HFF-Myc (cell line): ENCODE measurements around the gene FYCO1.

Experiments used
- DNase-seq: peaks from one replicate; pipeline ENCODE4 v3.0.0-alpha.2; 2011; ENCODE audit warnings: low read depth; ENCODE audit errors: extremely low read depth
- H3K4me3 ChIP-seq: replicated peaks from 2 replicates; pipeline ENCODE4 v1.5.1; 2011; ENCODE audit warnings: low read depth, mild to moderate bottlenecking, control low read depth, low read length
- CTCF ChIP-seq: IDR thresholded peaks from 2 replicates; pipeline ENCODE4 v1.5.1; 2012; ENCODE audit warnings: mild to moderate bottlenecking, low read depth, low read length, control low read depth; ENCODE audit errors: missing control alignments

The FYCO1 gene

GRCh38 chr3:45950686-45951600 is 44.7 kb downstream of the FYCO1 start:
- no peak for TF ChIP-seq CTCF
- no peak overlapping the region for H3K4me3 ChIP-seq
- DNase-seq: no peak

- no peak overlapping the region for H3K4me3 ChIP-seq
- TF ChIP-seq CTCF: no peak
- DNase-seq: no peak
Measured at GRCh38 chr3:45950131-45950530, 45.5 kb downstream of the FYCO1 start.

GRCh38 chr3:45949432-45949831 is 46.2 kb downstream of the FYCO1 start:
- TF ChIP-seq CTCF: no peak
- no peak overlapping the region for H3K4me3 ChIP-seq
- no peak for DNase-seq

- TF ChIP-seq CTCF: no peak
- no peak overlapping the region for H3K4me3 ChIP-seq
Measured at GRCh38 chr3:45948881-45949280, 46.7 kb downstream of the FYCO1 start.

GRCh38 chr3:45948311-45948781 is 47.3 kb downstream of the FYCO1 start:
- no peak for TF ChIP-seq CTCF
- no peak overlapping the region for H3K4me3 ChIP-seq
- DNase-seq: peak; percentile 85

More at GRCh38 chr3:45948881-45949280, 46.7 kb downstream of the FYCO1 start:
- no peak for DNase-seq

- no peak for DNase-seq
- TF ChIP-seq CTCF: no peak
- no peak overlapping the region for H3K4me3 ChIP-seq
Measured at GRCh38 chr3:45947361-45947760, 48.3 kb downstream of the FYCO1 start.

GRCh38 chr3:45946875-45947274 is 48.7 kb downstream of the FYCO1 start:
- H3K4me3 ChIP-seq: no peak overlapping the region
- TF ChIP-seq CTCF: no peak
- no peak for DNase-seq
